HepG2 (cell line): Measurements from ENCODE around the gene CDC34. TPM values are rescaled to one million over a fixed set of nuclear protein-coding genes. Genes with fewer than 3 reads are reported as not detected.

Experiments used
- ADNP ChIP-seq: sonication (generic); formaldehyde crosslinking; IDR thresholded peaks from 2 replicates; pipeline ENCODE4 v1.4.0; 2020; ENCODE audit warnings: missing genetic modification reagents
- CBX5 ChIP-seq: sonication (generic); formaldehyde crosslinking; IDR thresholded peaks from 2 replicates; pipeline ENCODE4 v1.4.0; 2020; ENCODE audit warnings: missing genetic modification reagents, borderline replicate concordance
- DMTF1 ChIP-seq: sonication (generic); formaldehyde crosslinking; IDR thresholded peaks from 2 replicates; pipeline ENCODE4 v1.4.0; 2020; ENCODE audit warnings: mild to moderate bottlenecking, missing genetic modification reagents
- EED ChIP-seq: sonication (generic); formaldehyde crosslinking; IDR thresholded peaks from 2 replicates; pipeline ENCODE4 v1.5.0; 2020; ENCODE audit warnings: mild to moderate bottlenecking, missing genetic modification reagents
- ETS1 ChIP-seq: sonication (generic); formaldehyde crosslinking; IDR thresholded peaks from 2 replicates; pipeline ENCODE4 v1.4.0; 2020; ENCODE audit warnings: missing genetic modification reagents
- FOXJ3 ChIP-seq: sonication (generic); formaldehyde crosslinking; IDR thresholded peaks from 2 replicates; pipeline ENCODE4 v1.4.0; 2020; ENCODE audit warnings: missing genetic modification reagents, mild to moderate bottlenecking, borderline replicate concordance
- HDAC1 ChIP-seq: sonication (generic); formaldehyde crosslinking; IDR thresholded peaks from 2 replicates; pipeline ENCODE4 v1.5.1; 2020; ENCODE audit warnings: mild to moderate bottlenecking, missing genetic modification reagents
- MTA1 ChIP-seq: sonication (generic); formaldehyde crosslinking; IDR thresholded peaks from 2 replicates; pipeline ENCODE4 v1.4.0; 2020; ENCODE audit warnings: missing genetic modification reagents, mild to moderate bottlenecking, borderline replicate concordance
- NFE2 ChIP-seq: sonication (generic); formaldehyde crosslinking; IDR thresholded peaks from 2 replicates; pipeline ENCODE4 v1.4.0; 2020; ENCODE audit warnings: missing genetic modification reagents
- SIX4 ChIP-seq: sonication (generic); formaldehyde crosslinking; IDR thresholded peaks from 2 replicates; pipeline ENCODE4 v1.4.0; 2020; ENCODE audit warnings: missing genetic modification reagents
- SNAPC4 ChIP-seq: sonication (generic); formaldehyde crosslinking; IDR thresholded peaks from 2 replicates; pipeline ENCODE4 v1.4.0; 2020; ENCODE audit warnings: mild to moderate bottlenecking, missing genetic modification reagents
- U2AF2 ChIP-seq: fragments of 200-400 bp; formaldehyde crosslinking; IDR thresholded peaks from 2 replicates; pipeline ENCODE4 v1.6.1; 2017; ENCODE audit warnings: low read depth, mild to moderate bottlenecking, low read length
- ZFP37 ChIP-seq: sonication (generic); formaldehyde crosslinking; IDR thresholded peaks from 2 replicates; pipeline ENCODE4 v1.4.0; 2020; ENCODE audit warnings: missing genetic modification reagents, borderline replicate concordance
- ZFYVE20 ChIP-seq: sonication (generic); formaldehyde crosslinking; IDR thresholded peaks from 2 replicates; pipeline ENCODE4 v1.8.0; 2023; ENCODE audit warnings: low read depth, mild to moderate bottlenecking, moderate library complexity, missing genetic modification reagents, borderline replicate concordance
- ZNF335 ChIP-seq: sonication (generic); formaldehyde crosslinking; IDR thresholded peaks from 2 replicates; pipeline ENCODE4 v1.4.0; 2020; ENCODE audit warnings: missing genetic modification reagents
- ZNF382 ChIP-seq: sonication (generic); formaldehyde crosslinking; IDR thresholded peaks from 2 replicates; pipeline ENCODE4 v1.5.0; 2020; ENCODE audit warnings: missing genetic modification reagents, mild to moderate bottlenecking, borderline replicate concordance
- ZNF430 ChIP-seq: sonication (generic); formaldehyde crosslinking; IDR thresholded peaks from 2 replicates; pipeline ENCODE4 v1.9.0; 2021; ENCODE audit warnings: mild to moderate bottlenecking, missing genetic modification reagents
- ZSCAN22 ChIP-seq: sonication (generic); formaldehyde crosslinking; IDR thresholded peaks from 2 replicates; pipeline ENCODE4 v1.4.0; 2020; ENCODE audit warnings: mild to moderate bottlenecking, missing genetic modification reagents
- polyA plus RNA-seq, 8 experiments: library from polyadenylated mRNA; depleted of rRNA in 3 of 8; stranded (reverse) in 7 of 8; unstranded in 1 of 8; fragments of >200 nt; fragmentation: Illumina TruSeq in 4 of 8; extraction: Trizol in 4 of 8; gene quantifications; 2 replicates each; pipeline versions ENCODE4 v1.2.1 to v1.2.3, GENCODE V29; 2011 to 2016; ENCODE audit warnings: low read depth in 4 of 8, missing spikeins in 1 of 8, mixed read lengths in 1 of 8; ENCODE audit not compliant: insufficient read depth in 1 of 8
- total RNA-seq, 5 experiments: library from RNA; depleted of rRNA; stranded (reverse); fragments of >200 nt; fragmentation: Illumina TruSeq; extraction: Trizol; gene quantifications; 2 replicates each; pipeline ENCODE4 v1.2.3, GENCODE V29; 2016; ENCODE audit warnings: low read depth in 1 of 5
- TF ChIP-seq, protein P1 (sequence below): sonication (generic); formaldehyde crosslinking; IDR thresholded peaks from 2 replicates; pipeline ENCODE4 v1.4.0; 2020; ENCODE audit warnings: missing genetic modification reagents, borderline replicate concordance

CDC34 gene
- total and polyA plus RNA-seq, 2 of the 13 experiments (the other 11 are each of a cell fraction or from before 2014, with no cell fraction given), result 138 to 150 TPM

DNA sequence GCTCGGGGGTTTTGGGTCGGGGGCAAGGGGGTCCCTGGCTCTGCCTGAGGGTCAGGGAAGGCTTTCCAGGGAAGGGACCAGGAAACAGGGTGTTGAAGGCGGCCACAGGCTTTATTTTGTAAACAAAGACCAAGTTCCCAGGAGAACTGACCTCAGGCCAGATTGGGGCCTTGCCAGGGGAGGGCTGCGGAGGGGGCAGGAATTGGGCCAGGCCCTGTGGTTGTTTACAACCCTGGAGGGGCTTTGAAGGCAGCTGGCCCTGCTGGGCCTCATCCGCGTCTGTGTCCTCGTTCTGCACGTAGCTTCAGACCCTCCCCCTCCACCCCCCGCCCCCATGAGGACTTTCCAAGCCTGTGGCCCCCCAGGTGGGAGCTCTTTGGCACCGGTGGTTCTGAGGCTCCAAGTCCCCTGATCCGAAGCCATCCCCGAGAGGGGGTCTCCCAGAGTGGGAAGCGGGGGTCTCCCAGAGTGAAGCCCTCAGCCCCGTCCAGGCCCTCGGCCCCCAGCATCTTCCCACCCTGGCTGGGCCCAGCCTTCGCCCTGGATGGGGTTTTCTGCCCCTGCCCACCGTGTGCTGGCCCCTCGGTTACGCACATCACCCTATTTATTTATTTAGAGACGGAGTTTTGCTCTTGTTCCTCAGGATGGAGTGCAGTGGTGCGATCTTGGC is 27.3 kb downstream of the CDC34 start (continued):
- TF ChIP-seq ZSCAN22 (CRISPR knock-in tag) (no peak), FOXJ3 (CRISPR knock-in tag) (no peak), ZFYVE20 (CRISPR knock-in tag) (no peak), EED (no peak), SIX4 (CRISPR knock-in tag) (no peak), NFE2 (CRISPR knock-in tag) (no peak), HDAC1 (CRISPR knock-in tag) (peak; percentile 58), U2AF2 (no peak), DMTF1 (no peak), ZNF382 (CRISPR knock-in tag) (no peak), ADNP (no peak), SNAPC4 (CRISPR knock-in tag) (no peak), ZNF430 (peak; percentile 40; the same call in 1 of the 2 replicates), ZNF335 (CRISPR knock-in tag) (no peak), ZFP37 (no peak), CBX5 (CRISPR knock-in tag) (no peak), MTA1 (CRISPR knock-in tag) (0 out of 2 replicates have a peak, but pooled peaks have one; percentile 43), ETS1 (no peak)
- TF ChIP-seq, protein P1, sequence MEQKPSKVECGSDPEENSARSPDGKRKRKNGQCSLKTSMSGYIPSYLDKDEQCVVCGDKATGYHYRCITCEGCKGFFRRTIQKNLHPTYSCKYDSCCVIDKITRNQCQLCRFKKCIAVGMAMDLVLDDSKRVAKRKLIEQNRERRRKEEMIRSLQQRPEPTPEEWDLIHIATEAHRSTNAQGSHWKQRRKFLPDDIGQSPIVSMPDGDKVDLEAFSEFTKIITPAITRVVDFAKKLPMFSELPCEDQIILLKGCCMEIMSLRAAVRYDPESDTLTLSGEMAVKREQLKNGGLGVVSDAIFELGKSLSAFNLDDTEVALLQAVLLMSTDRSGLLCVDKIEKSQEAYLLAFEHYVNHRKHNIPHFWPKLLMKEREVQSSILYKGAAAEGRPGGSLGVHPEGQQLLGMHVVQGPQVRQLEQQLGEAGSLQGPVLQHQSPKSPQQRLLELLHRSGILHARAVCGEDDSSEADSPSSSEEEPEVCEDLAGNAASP, result 0 out of 2 replicates have a peak, but pooled peaks have one; percentile 23
